K562 (cell line): ENCODE measurements around the gene VMP1. TPM values are rescaled to one million over a fixed set of nuclear protein-coding genes. Genes with fewer than 3 reads are reported as not detected.

Experiments used
- BCLAF1 ChIP-seq, 2 experiments: fragments of 450-650 bp in 1 of 2; IDR thresholded peaks; 2 replicates each; pipeline ENCODE4 v1.6.1; 2011 to 2017; ENCODE audit warnings: low read depth in 2 of 2, antibody characterized with exemption in 1 of 2, borderline replicate concordance in 1 of 2, low read length in 1 of 2, mild to moderate bottlenecking in 1 of 2, mixed read lengths in 1 of 2; ENCODE audit not compliant: control insufficient read depth in 1 of 2
- DNMT1 ChIP-seq: fragments of 450-650 bp; IDR thresholded peaks from 2 replicates; pipeline ENCODE4 v1.6.1; 2016; ENCODE audit warnings: antibody characterized with exemption, mild to moderate bottlenecking
- EGR1 ChIP-seq: fragments of 450-650 bp; conservative IDR thresholded peaks from 2 replicates; pipeline ENCODE4 v1.6.1; 2017; ENCODE audit warnings: mild to moderate bottlenecking
- FIP1L1 ChIP-seq: fragments of 200-400 bp; formaldehyde crosslinking; IDR thresholded peaks from 2 replicates; pipeline ENCODE4 v1.6.1; 2018; ENCODE audit warnings: mild to moderate bottlenecking, low read depth, low read length; ENCODE audit not compliant: poor library complexity, severe bottlenecking
- FOXM1 ChIP-seq, 2 experiments: fragments of 450-650 bp in 1 of 2; sonication (generic) in 1 of 2; formaldehyde crosslinking in 1 of 2; IDR thresholded peaks; 2 replicates each; pipeline versions ENCODE4 v1.6.1 to v1.9.0; 2017 to 2022; ENCODE audit warnings: low read depth in 2 of 2, mild to moderate bottlenecking in 2 of 2, missing genetic modification reagents in 1 of 2, moderate library complexity in 1 of 2
- GTF2B ChIP-seq: IDR thresholded peaks from 2 replicates; pipeline ENCODE4 v1.6.1; 2011; ENCODE audit not compliant: insufficient read length; ENCODE audit errors: extremely low read depth
- GTF2F1 ChIP-seq: IDR thresholded peaks from 2 replicates; pipeline ENCODE4 v1.6.1; 2011; ENCODE audit warnings: low read depth, low read length, improper control_type of control experiment
- HDAC3 ChIP-seq: fragments of 450-650 bp; IDR thresholded peaks from 2 replicates; pipeline ENCODE4 v1.6.1; 2018; ENCODE audit warnings: borderline replicate concordance, mild to moderate bottlenecking, moderate library complexity; ENCODE audit not compliant: partially characterized antibody
- HLTF ChIP-seq: fragments of 450-650 bp; IDR thresholded peaks from 2 replicates; pipeline ENCODE4 v1.6.1; 2016
- KLF6 ChIP-seq: fragments of 250-450 bp; sonication (Bioruptor Pico); IDR thresholded peaks from 2 replicates; pipeline ENCODE4 v1.4.0; 2020; ENCODE audit warnings: mild to moderate bottlenecking, moderate library complexity, borderline replicate concordance
- MED1 ChIP-seq: sonication (generic); formaldehyde crosslinking; IDR thresholded peaks from 2 replicates; pipeline ENCODE4 v1.8.1; 2023; ENCODE audit warnings: missing genetic modification reagents, borderline replicate concordance
- NFIC ChIP-seq: fragments of 450-650 bp; IDR thresholded peaks from 2 replicates; pipeline ENCODE4 v1.6.1; 2017; ENCODE audit warnings: mild to moderate bottlenecking, inconsistent platforms
- NR2F6 ChIP-seq: fragments of 450-650 bp; formaldehyde crosslinking; IDR thresholded peaks from 2 replicates; pipeline ENCODE4 v1.4.0; 2020; ENCODE audit warnings: mild to moderate bottlenecking
- NR3C1 ChIP-seq: sonication (generic); formaldehyde crosslinking; IDR thresholded peaks from 2 replicates; pipeline ENCODE4 v1.8.1; 2022; ENCODE audit warnings: missing genetic modification reagents
- PCBP1 ChIP-seq: fragments of 200-400 bp; formaldehyde crosslinking; IDR thresholded peaks from 2 replicates; pipeline ENCODE4 v1.6.1; 2018; ENCODE audit warnings: mild to moderate bottlenecking, low read depth, low read length; ENCODE audit not compliant: poor library complexity, severe bottlenecking
- SMAD2 ChIP-seq: fragments of 150-350 bp; IDR thresholded peaks from 2 replicates; pipeline ENCODE4 v1.6.1; 2014; ENCODE audit warnings: low read depth, mild to moderate bottlenecking, low read length
- SMARCA5 ChIP-seq: fragments of 450-650 bp; IDR thresholded peaks from 2 replicates; pipeline ENCODE4 v1.6.1; 2016
- TEAD2 ChIP-seq: fragments of 450-650 bp; IDR thresholded peaks from 2 replicates; pipeline ENCODE4 v1.6.1; 2016; ENCODE audit warnings: missing genetic modification characterization, control low read depth, missing compliant biosample characterization
- ZBTB26 ChIP-seq: fragments of 450-650 bp; formaldehyde crosslinking; IDR thresholded peaks from 2 replicates; pipeline ENCODE4 v1.4.0; 2022; ENCODE audit warnings: missing genetic modification characterization
- ZBTB7A ChIP-seq: IDR thresholded peaks from 2 replicates; pipeline ENCODE4 v1.6.1; 2011; ENCODE audit warnings: low read depth, mild to moderate bottlenecking, low read length, moderate library complexity, borderline replicate concordance; ENCODE audit not compliant: control insufficient read depth
- ZC3H11A ChIP-seq: IDR thresholded peaks from 2 replicates; pipeline ENCODE4 v1.6.1; 2012; ENCODE audit warnings: low read depth, low read length, improper control_type of control experiment
- ZNF274 ChIP-seq: IDR thresholded peaks from 2 replicates; pipeline ENCODE4 v1.6.1; 2011; ENCODE audit warnings: low read depth, mild to moderate bottlenecking, low read length, moderate library complexity, borderline replicate concordance
- ZNF778 ChIP-seq: fragments of 450-650 bp; formaldehyde crosslinking; IDR thresholded peaks from 2 replicates; pipeline ENCODE4 v1.4.0; 2020; ENCODE audit warnings: mild to moderate bottlenecking, moderate library complexity
- polyA plus RNA-seq, 8 experiments: library from polyadenylated mRNA; depleted of rRNA in 4 of 8; stranded (reverse) in 5 of 8; unstranded in 3 of 8; fragments of >200 nt; fragmentation: Nextera tagmentation in 2 of 8; fragmentation: Illumina TruSeq in 1 of 8; extraction: Ambion mirVana in 2 of 8; extraction: Trizol in 1 of 8; gene quantifications; 2 replicates each; pipeline versions ENCODE4 v1.2.1 to v1.2.3, GENCODE V29; 2011 to 2014; ENCODE audit warnings: inconsistent platforms in 1 of 8, missing spikeins in 1 of 8
- total RNA-seq, 7 experiments: library from RNA; depleted of rRNA in 6 of 7; stranded (reverse); fragments of >200 nt in 6 of 7; fragmentation: Illumina TruSeq in 2 of 7; extraction: Trizol in 2 of 7; gene quantifications; 2 replicates each; pipeline versions ENCODE4 v1.2.1 to v1.2.3, GENCODE V29; 2011 to 2021; ENCODE audit warnings: low replicate concordance in 1 of 7

VMP1 gene
- total and polyA plus RNA-seq, 9 of the 15 experiments (the other 6 are each of a cell fraction or from before 2014, with no cell fraction given) = 123 to 304 (median 151) TPM

- TF ChIP-seq BCLAF1 (IDR thresholded peaks at IDR 0.05; ENCODE audit: borderline replicate concordance in 1 of 2, control insufficient read depth in 1 of 2, low read depth in 2 of 2, low read length in 1 of 2) (peak; percentile 58 to 74; a peak in 3 of 4 replicates), DNMT1 (0 out of 2 replicates have a peak, but pooled peaks have one; percentile 32), NR2F6 (CRISPR knock-in tag) (no peak; the same call in 1 of the 2 replicates), ZNF274 (no peak), FIP1L1 (no peak), ZBTB7A (0 out of 2 replicates have a peak, but pooled peaks have one; percentile 29), KLF6 (0 out of 2 replicates have a peak, but pooled peaks have one; percentile 16), ZBTB26 (CRISPR knock-in tag) (no peak; the same call in 1 of the 2 replicates), NFIC (no peak), HDAC3 (no peak), ZC3H11A (no peak), EGR1 (no peak), PCBP1 (no peak), NR3C1 (no peak), TEAD2 (tag) (no peak), SMARCA5 (0 out of 2 replicates have a peak, but pooled peaks have one; percentile 30), HLTF (peak; percentile 67; the same call in 1 of the 2 replicates), SMAD2 (no peak), GTF2B (no peak), ZNF778 (CRISPR knock-in tag) (no peak), FOXM1 (IDR thresholded peaks at IDR 0.05; ENCODE audit: low read depth) (no peak), FOXM1 (CRISPR knock-in tag; IDR thresholded peaks at IDR 0.05; ENCODE audit: low read depth) (no peak), MED1 (CRISPR knock-in tag) (no peak), GTF2F1 (no peak)
These were observed 130.8 kb downstream of the VMP1 start (continued) for GRCh38 chr17:59838052-59838916.
